NCI-H524 treated with DMSO at 0.1 percent for 48 hours (cell line): Measurements from ENCODE around the gene FAM174C.
A peak's percentile ranks its signal among the peaks of the same experiment; 100 is the strongest.
"Not testable (repeated sequence)": the region's sequence is repeated elsewhere in the genome, so short reads cannot be mapped to it uniquely, and the experiment has no call there.

Experiments used
- DNase-seq: peaks from one replicate; lab custom pipeline; 2025; lab: John Stamatoyannopoulos, UW

FAM174C gene

GRCh38 chr19:1237027-1237659 is 38.2 kb upstream of the FAM174C start:
- DNase-seq = no peak

GRCh38 chr19:1237754-1238368 is 37.5 kb upstream of the FAM174C start, which contains the start of gene CBARP:
Gene CBARP (minus strand): TSS chr19:1238005. CDS start chr19:1236100, 1,905 bp downstream.
- DNase-seq = no peak

- DNase-seq = no peak
Observed at GRCh38 chr19:1238369-1239303, 36.7 kb upstream of the FAM174C start.

GRCh38 chr19:1239420-1239795 is 35.9 kb upstream of the FAM174C start:
- no peak for DNase-seq

- no peak for DNase-seq
Observed at GRCh38 chr19:1239796-1240737, 35.3 kb upstream of the FAM174C start.

GRCh38 chr19:1240925-1241324 is 34.4 kb upstream of the FAM174C start:
- no peak for DNase-seq

GRCh38 chr19:1241417-1242095 is 33.8 kb upstream of the FAM174C start, which contains the start of gene ATP5F1D:
Gene ATP5F1D (plus strand): TSS chr19:1241751. CDS start chr19:1241851, 100 bp downstream.
- peak; percentile 66 for DNase-seq

GRCh38 chr19:1243768-1244692 is 31.3 kb upstream of the FAM174C start:
- DNase-seq = no peak

- no peak for DNase-seq
Observed at GRCh38 chr19:1244693-1245451, 30.5 kb upstream of the FAM174C start.

- DNase-seq = no peak
Observed at GRCh38 chr19:1245494-1246264, 29.7 kb upstream of the FAM174C start.

- not testable (repeated sequence) for DNase-seq
Observed at GRCh38 chr19:1246265-1247087, 28.9 kb upstream of the FAM174C start.

GRCh38 chr19:1247748-1248138 is 27.6 kb upstream of the FAM174C start:
- no peak for DNase-seq

- no peak for DNase-seq
Observed at GRCh38 chr19:1248139-1248785, 27.1 kb upstream of the FAM174C start, which contains the start of gene MIDN. Gene MIDN (plus strand): TSS chr19:1248583. CDS start chr19:1250297, 1,714 bp downstream.

GRCh38 chr19:1248786-1249297 is 26.5 kb upstream of the FAM174C start:
- DNase-seq = no peak

GRCh38 chr19:1249298-1249989 is 25.9 kb upstream of the FAM174C start:
- peak; percentile 51 for DNase-seq

GRCh38 chr19:1249990-1250436 is 25.3 kb upstream of the FAM174C start:
- no peak for DNase-seq
